H9 (cell line): Measurements from ENCODE around the gene RAD51. TPM values are rescaled to one million over a fixed set of nuclear protein-coding genes. Genes with fewer than 3 reads are reported as not detected.

Experiments
- DNase-seq: peaks from one replicate; pipeline ENCODE4 v3.0.0-alpha.2; 2017
- H2AFZ ChIP-seq: one replicate; pipeline ENCODE4 v1.6.1; 2013; ENCODE audit warnings: mild to moderate bottlenecking, low read length, control low read depth, moderate library complexity
- H2AK5ac ChIP-seq: 2 replicates; pipeline ENCODE4 v1.6.1; 2013; ENCODE audit warnings: low read length, control low read depth, mixed read lengths; ENCODE audit not compliant: insufficient read length
- H2BK120ac ChIP-seq: one replicate; pipeline ENCODE4 v1.6.1; 2013; ENCODE audit warnings: low read depth, mild to moderate bottlenecking, low read length, control low read depth, inconsistent platforms; ENCODE audit not compliant: poor library complexity, severe bottlenecking
- H2BK12ac ChIP-seq: 2 replicates; pipeline ENCODE4 v1.6.1; 2013; ENCODE audit warnings: low read length, control low read depth, mixed read lengths, low read depth; ENCODE audit not compliant: insufficient read length
- H2BK15ac ChIP-seq: 2 replicates; pipeline ENCODE4 v1.6.1; 2013; ENCODE audit warnings: low read depth, low read length, control low read depth
- H2BK20ac ChIP-seq: one replicate; pipeline ENCODE4 v1.6.1; 2013; ENCODE audit warnings: low read depth, mild to moderate bottlenecking, low read length, control low read depth, inconsistent platforms; ENCODE audit not compliant: poor library complexity, severe bottlenecking
- H2BK5ac ChIP-seq: 2 replicates; pipeline ENCODE4 v1.6.1; 2013; ENCODE audit warnings: low read length, control low read depth, mixed read lengths; ENCODE audit not compliant: insufficient read length
- H3K14ac ChIP-seq: 2 replicates; pipeline ENCODE4 v1.6.1; 2013; ENCODE audit warnings: low read length, control low read depth; ENCODE audit not compliant: insufficient read depth
- H3K18ac ChIP-seq: 2 replicates; pipeline ENCODE4 v1.6.1; 2013; ENCODE audit warnings: low read depth, mild to moderate bottlenecking, mixed read lengths, low read length, control low read depth; ENCODE audit not compliant: insufficient read length
- H3K23ac ChIP-seq: 2 replicates; pipeline ENCODE4 v1.6.1; 2013; ENCODE audit warnings: low read length, control low read depth, mixed read lengths, low read depth; ENCODE audit not compliant: insufficient read length
- H3K23me2 ChIP-seq: 2 replicates; pipeline ENCODE4 v1.6.1; 2013; ENCODE audit warnings: low read depth, mild to moderate bottlenecking, mixed read lengths, low read length, control low read depth; ENCODE audit not compliant: insufficient read length, poor library complexity, severe bottlenecking
- H3K27ac ChIP-seq: 2 replicates; pipeline ENCODE4 v1.5.1; 2013; ENCODE audit warnings: low read length, control low read depth, mixed read lengths, low read depth; ENCODE audit not compliant: insufficient read length
- H3K27me3 ChIP-seq: 2 replicates; pipeline ENCODE4 v1.6.1; 2013; ENCODE audit warnings: low read length, control low read depth, inconsistent platforms; ENCODE audit not compliant: insufficient read depth
- H3K4ac ChIP-seq: 2 replicates; pipeline ENCODE4 v1.6.1; 2013; ENCODE audit warnings: low read depth, mild to moderate bottlenecking, control low read depth, inconsistent platforms, low read length, moderate library complexity
- H3K4me1 ChIP-seq: 2 replicates; pipeline ENCODE4 v1.6.1; 2013; ENCODE audit warnings: low read length, control low read depth, inconsistent platforms; ENCODE audit not compliant: insufficient read depth
- H3K4me2 ChIP-seq: 2 replicates; pipeline ENCODE4 v1.6.1; 2013; ENCODE audit warnings: low read length, control low read depth, mixed read lengths; ENCODE audit not compliant: insufficient read length, insufficient read depth
- H3K56ac ChIP-seq: 2 replicates; pipeline ENCODE4 v1.6.1; 2013; ENCODE audit warnings: low read depth, mild to moderate bottlenecking, mixed read lengths, low read length, control low read depth; ENCODE audit not compliant: insufficient read length
- H3K79me1 ChIP-seq: 2 replicates; pipeline ENCODE4 v1.6.1; 2013; ENCODE audit warnings: low read depth, mild to moderate bottlenecking, moderate library complexity, low read length, control low read depth, inconsistent platforms; ENCODE audit not compliant: insufficient read depth, poor library complexity, severe bottlenecking
- H3K79me2 ChIP-seq: 2 replicates; pipeline ENCODE4 v1.6.1; 2013; ENCODE audit warnings: low read length, control low read depth, inconsistent platforms; ENCODE audit not compliant: insufficient read depth
- H3K9ac ChIP-seq: 2 replicates; pipeline ENCODE4 v1.6.1; 2013; ENCODE audit warnings: low read length, control low read depth, mixed read lengths; ENCODE audit not compliant: insufficient read length; ENCODE audit errors: extremely low read depth
- H3K9me3 ChIP-seq: one replicate; pipeline ENCODE4 v1.6.1; 2013; ENCODE audit warnings: low read depth, low read length, inconsistent platforms; ENCODE audit not compliant: control insufficient read depth
- H3T11ph ChIP-seq: one replicate; pipeline ENCODE4 v1.6.1; 2013; ENCODE audit warnings: mild to moderate bottlenecking, low read length, control low read depth, inconsistent platforms
- H4K20me1 ChIP-seq: one replicate; pipeline ENCODE4 v1.6.1; 2013; ENCODE audit not compliant: control insufficient read depth, insufficient read length, insufficient read depth
- H4K5ac ChIP-seq: 2 replicates; pipeline ENCODE4 v1.6.1; 2013; ENCODE audit warnings: low read depth, mild to moderate bottlenecking, mixed read lengths, low read length, control low read depth; ENCODE audit not compliant: insufficient read length
- H4K8ac ChIP-seq: replicated peaks from 2 replicates; pipeline ENCODE4 v1.6.1; 2013; ENCODE audit warnings: low read length, control low read depth, mixed read lengths, low read depth; ENCODE audit not compliant: insufficient read length
- H4K91ac ChIP-seq: 2 replicates; pipeline ENCODE4 v1.6.1; 2013; ENCODE audit warnings: low read depth, mild to moderate bottlenecking, moderate library complexity, mixed read lengths, low read length, control low read depth; ENCODE audit not compliant: insufficient read length
- H3K27ac Mint-ChIP-seq, 3 experiments: 2 replicates in 2 of 3; 3 replicates in 1 of 3; pipeline ENCODE4 v1.8.0; 2020 to 2021; ENCODE audit warnings: mixed read lengths in 3 of 3, mild to moderate bottlenecking in 1 of 3, moderate library complexity in 1 of 3
- H3K27me3 Mint-ChIP-seq: 2 replicates; pipeline ENCODE4 v1.8.0; 2021; ENCODE audit warnings: low read depth, mild to moderate bottlenecking, moderate library complexity, mixed read lengths
- H3K36me3 Mint-ChIP-seq, 3 experiments: 2 replicates in 2 of 3; 3 replicates in 1 of 3; pipeline ENCODE4 v1.8.0; 2020 to 2021; ENCODE audit warnings: low read depth in 3 of 3, mixed read lengths in 3 of 3; ENCODE audit not compliant: insufficient read depth in 1 of 3
- H3K4me1 Mint-ChIP-seq, 2 experiments: 2 replicates each; pipeline ENCODE4 v1.8.0; 2020; ENCODE audit warnings: mixed read lengths in 2 of 2
- H3K4me3 Mint-ChIP-seq, 2 experiments: 2 replicates in 1 of 2; 3 replicates in 1 of 2; pipeline ENCODE4 v1.8.0; 2020 to 2021; ENCODE audit warnings: mild to moderate bottlenecking in 2 of 2, mixed read lengths in 2 of 2, moderate library complexity in 1 of 2
- H3K9me3 Mint-ChIP-seq, 2 experiments: 2 replicates in 1 of 2; 3 replicates in 1 of 2; pipeline ENCODE4 v1.8.0; 2020; ENCODE audit warnings: mild to moderate bottlenecking in 2 of 2, mixed read lengths in 2 of 2, moderate library complexity in 1 of 2
- WGBS: extraction: QIAGEN DNeasy Blood & Tissue Kit; methylation state at CpG from one replicate; pipeline ENCODE4 v1.1.7; 2013; ENCODE audit warnings: missing lambda C conversion rate, low lambda C conversion rate, mixed read lengths; ENCODE audit not compliant: insufficient read length; ENCODE audit errors: extremely low coverage; 5-methylcytosine and 5-hydroxymethylcytosine counted together
- total RNA-seq: library from RNA; stranded (reverse); gene quantifications from 2 replicates; pipeline ENCODE4 v1.2.1, GENCODE V29; 2021
- TF ChIP-seq, protein P1 (sequence below): fragments of 200-600 bp; sonication (generic); conservative IDR thresholded peaks from 3 replicates; pipeline ENCODE4 v1.8.0; 2021; ENCODE audit warnings: antibody characterized with exemption, mild to moderate bottlenecking

The RAD51 gene
- total RNA-seq, 1 experiment from 2014 or later = 39.2 TPM

DNA sequence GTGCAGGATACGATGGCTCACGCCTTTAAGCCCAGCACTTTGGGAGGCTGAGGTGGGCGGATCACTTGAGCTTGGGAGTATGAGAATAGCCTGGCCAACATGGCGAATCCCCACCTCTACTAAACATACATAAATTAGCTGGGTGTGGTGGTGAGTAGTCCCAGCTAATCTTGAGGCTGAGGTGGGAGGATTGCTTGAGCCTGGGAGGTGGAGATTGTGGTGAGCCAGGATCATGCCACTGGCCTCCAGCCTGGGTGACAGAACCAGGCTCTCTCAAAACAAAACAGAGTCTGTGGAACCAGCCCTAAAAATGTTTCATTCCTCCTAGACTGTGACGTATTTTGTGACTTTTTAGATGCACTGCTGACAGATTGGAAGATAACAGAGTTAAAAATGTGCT lies 34.3 kb upstream of the RAD51 start:
- Histone ChIP-seq H4K91ac (no peak overlapping the region), H2BK5ac (no peak overlapping the region), H3K27me3 (no peaks in the 10 kb centered on the region), H3K9ac (no peak overlapping the region), H3K23ac (no peak overlapping the region), H3K4me2 (no peak overlapping the region), H3K14ac (no peak overlapping the region), H2AK5ac (no peak overlapping the region), H2AFZ (no peak overlapping the region), H4K8ac (no peak overlapping the region), H3K79me1 (no peaks in the 10 kb centered on the region), H3K79me2 (no peaks in the 10 kb centered on the region), H4K5ac (no peak overlapping the region), H3K4ac (no peak overlapping the region), H2BK12ac (no peak overlapping the region), H2BK20ac (no peak overlapping the region), H4K20me1 (no peaks in the 10 kb centered on the region), H3K27ac (no peak overlapping the region), H3K23me2 (no peaks in the 10 kb centered on the region), H3K56ac (no peak overlapping the region), H3K18ac (no peak overlapping the region), H3K9me3 (no peaks in the 10 kb centered on the region), H2BK15ac (no peak overlapping the region), H3K4me1 (no peaks in the 10 kb centered on the region), H3T11ph (no peak overlapping the region), H2BK120ac (no peak overlapping the region)
- no CpG with 5 or more reads among the region's 5 CpGs for WGBS
- Mint-ChIP-seq H3K27me3 (no peaks in the 10 kb centered on the region), H3K4me1 (no peaks in the 10 kb centered on the region), H3K36me3 (peaks cover 4 to 32% (median 23%) of the 10 kb centered on the region in 3 experiments; a peak in 6 of 7 replicates), H3K27ac (no peak overlapping the region), H3K4me3 (no peak overlapping the region), H3K9me3 (no peaks in the 10 kb centered on the region)
- no peak for DNase-seq
- TF ChIP-seq, protein P1, sequence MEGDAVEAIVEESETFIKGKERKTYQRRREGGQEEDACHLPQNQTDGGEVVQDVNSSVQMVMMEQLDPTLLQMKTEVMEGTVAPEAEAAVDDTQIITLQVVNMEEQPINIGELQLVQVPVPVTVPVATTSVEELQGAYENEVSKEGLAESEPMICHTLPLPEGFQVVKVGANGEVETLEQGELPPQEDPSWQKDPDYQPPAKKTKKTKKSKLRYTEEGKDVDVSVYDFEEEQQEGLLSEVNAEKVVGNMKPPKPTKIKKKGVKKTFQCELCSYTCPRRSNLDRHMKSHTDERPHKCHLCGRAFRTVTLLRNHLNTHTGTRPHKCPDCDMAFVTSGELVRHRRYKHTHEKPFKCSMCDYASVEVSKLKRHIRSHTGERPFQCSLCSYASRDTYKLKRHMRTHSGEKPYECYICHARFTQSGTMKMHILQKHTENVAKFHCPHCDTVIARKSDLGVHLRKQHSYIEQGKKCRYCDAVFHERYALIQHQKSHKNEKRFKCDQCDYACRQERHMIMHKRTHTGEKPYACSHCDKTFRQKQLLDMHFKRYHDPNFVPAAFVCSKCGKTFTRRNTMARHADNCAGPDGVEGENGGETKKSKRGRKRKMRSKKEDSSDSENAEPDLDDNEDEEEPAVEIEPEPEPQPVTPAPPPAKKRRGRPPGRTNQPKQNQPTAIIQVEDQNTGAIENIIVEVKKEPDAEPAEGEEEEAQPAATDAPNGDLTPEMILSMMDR = no peak
